Caco-2 (cell line): Measurements from ENCODE around the gene KIDINS220. TPM values are rescaled to one million over a fixed set of nuclear protein-coding genes. Genes with fewer than 3 reads are reported as not detected.
A peak's percentile ranks its signal among the peaks of the same experiment; 100 is the strongest.
"Not testable (repeated sequence)": the region's sequence is repeated elsewhere in the genome, so short reads cannot be mapped to it uniquely, and the experiment has no call there.

Source experiments
- BruUV-seq: library from RNA; stranded (reverse); fragments of 400-500 nt; replicated peaks from 2 replicates; lab custom pipeline; 2021; lab: Mats Ljungman, UMichigan
- CTCF ChIA-PET: fragments of 300-600 bp; sonication (Branson Sonifier 250); formaldehyde crosslinking; loops from one replicate; lab custom pipeline; 2022; ENCODE audit warnings: antibody characterized with exemption; lab: Charles Lee
- POLR2A ChIA-PET: fragments of 300-600 bp; sonication (Branson Sonifier 250); formaldehyde crosslinking; loops from one replicate; lab custom pipeline; 2022; ENCODE audit warnings: antibody characterized with exemption; lab: Charles Lee
- DNase-seq, 2 experiments: peaks; one replicate each; pipeline versions ENCODE4 v3.0.0 to v3.0.0-alpha.2; 2020 to 2022
- H3K27me3 ChIP-seq: replicated peaks from 2 replicates; pipeline ENCODE4 v1.6.0; 2011; ENCODE audit warnings: low read length; ENCODE audit not compliant: control insufficient read depth, insufficient read depth
- H3K36me3 ChIP-seq: 2 replicates; pipeline ENCODE4 v1.5.1; 2011; ENCODE audit warnings: low read length; ENCODE audit not compliant: control insufficient read depth, insufficient read depth
- H3K4me1 ChIP-seq: fragments of 250-450 bp; sonication (Bioruptor Pico); 2 replicates; pipeline ENCODE4 v1.5.1; 2020; ENCODE audit warnings: mild to moderate bottlenecking
- H3K4me3 ChIP-seq: 2 replicates; pipeline ENCODE4 v1.5.1; 2011; ENCODE audit warnings: low read depth, mild to moderate bottlenecking, control low read depth, low read length
- H3K9me3 ChIP-seq: fragments of 250-450 bp; sonication (Bioruptor Pico); 2 replicates; pipeline ENCODE4 v1.5.1; 2020; ENCODE audit warnings: mild to moderate bottlenecking, moderate library complexity
- H3K27ac Mint-ChIP-seq: one replicate; pipeline ENCODE4 v1.8.0; 2022; ENCODE audit warnings: mixed read lengths; ENCODE audit not compliant: unreplicated experiment
- H3K27me3 Mint-ChIP-seq: one replicate; pipeline ENCODE4 v1.8.0; 2022; ENCODE audit warnings: mixed read lengths; ENCODE audit not compliant: insufficient read depth, unreplicated experiment
- H3K36me3 Mint-ChIP-seq: one replicate; pipeline ENCODE4 v1.8.0; 2022; ENCODE audit warnings: mild to moderate bottlenecking, mixed read lengths; ENCODE audit not compliant: insufficient read depth, unreplicated experiment
- H3K4me1 Mint-ChIP-seq: one replicate; pipeline ENCODE4 v1.8.0; 2022; ENCODE audit warnings: low read depth, mixed read lengths; ENCODE audit not compliant: unreplicated experiment
- H3K4me3 Mint-ChIP-seq: one replicate; pipeline ENCODE4 v1.8.0; 2022; ENCODE audit warnings: mild to moderate bottlenecking, moderate library complexity, mixed read lengths; ENCODE audit not compliant: unreplicated experiment
- H3K9me3 Mint-ChIP-seq: one replicate; pipeline ENCODE4 v1.8.0; 2022; ENCODE audit warnings: mixed read lengths; ENCODE audit not compliant: unreplicated experiment
- intact Hi-C: fragments of 100-400 bp; cut with micrococcal nuclease; formaldehyde crosslinking; loops from one replicate; pipeline ENCODE4 v1.10.0; 2022; ENCODE audit not compliant: unreplicated experiment
- total RNA-seq: library from RNA; stranded (reverse); gene quantifications from 2 replicates; pipeline ENCODE4 v1.2.3, GENCODE V29; 2022
- TF ChIP-seq, protein P1 (sequence below), 2 experiments: fragments of 200-600 bp in 1 of 2; IDR thresholded peaks; 1 replicate in 1 of 2; 2 replicates in 1 of 2; pipeline versions ENCODE4 v1.5.1 to v1.8.0; 2011 to 2022; ENCODE audit warnings: antibody characterized with exemption in 1 of 2, control low read depth in 1 of 2, inconsistent platforms in 1 of 2, low read depth in 1 of 2, low read length in 1 of 2, mild to moderate bottlenecking in 1 of 2, moderate library complexity in 1 of 2; ENCODE audit not compliant: insufficient read depth in 1 of 2, severe bottlenecking in 1 of 2, unreplicated experiment in 1 of 2

Gene KIDINS220
- total RNA-seq, 1 experiment from 2014 or later, result 32.8 TPM

GRCh38 chr2:8737571-8738175 is 99.7 kb downstream of the KIDINS220 start:
- no peak overlapping the region for H3K27ac Mint-ChIP-seq
- POLR2A ChIA-PET, result no interaction called here
- Histone ChIP-seq H3K36me3 (no peaks in the 10 kb centered on the region), H3K4me3 (no peak overlapping the region), H3K4me1 (no peaks in the 10 kb centered on the region), H3K9me3 (no peaks in the 10 kb centered on the region), H3K27me3 (no peaks in the 10 kb centered on the region)
- CTCF ChIA-PET, result no interaction called here
- DNase-seq, result no peak
- H3K4me3 Mint-ChIP-seq, result no peak overlapping the region
- no TSS peak for BruUV-seq
- no peaks in the 10 kb centered on the region for H3K27me3 Mint-ChIP-seq
- H3K36me3 Mint-ChIP-seq, result peaks cover 14% of the 10 kb centered on the region
- H3K9me3 Mint-ChIP-seq, result no peaks in the 10 kb centered on the region
- intact Hi-C loops, result no loop called here
- H3K4me1 Mint-ChIP-seq, result no peaks in the 10 kb centered on the region
- TF ChIP-seq, protein P1, sequence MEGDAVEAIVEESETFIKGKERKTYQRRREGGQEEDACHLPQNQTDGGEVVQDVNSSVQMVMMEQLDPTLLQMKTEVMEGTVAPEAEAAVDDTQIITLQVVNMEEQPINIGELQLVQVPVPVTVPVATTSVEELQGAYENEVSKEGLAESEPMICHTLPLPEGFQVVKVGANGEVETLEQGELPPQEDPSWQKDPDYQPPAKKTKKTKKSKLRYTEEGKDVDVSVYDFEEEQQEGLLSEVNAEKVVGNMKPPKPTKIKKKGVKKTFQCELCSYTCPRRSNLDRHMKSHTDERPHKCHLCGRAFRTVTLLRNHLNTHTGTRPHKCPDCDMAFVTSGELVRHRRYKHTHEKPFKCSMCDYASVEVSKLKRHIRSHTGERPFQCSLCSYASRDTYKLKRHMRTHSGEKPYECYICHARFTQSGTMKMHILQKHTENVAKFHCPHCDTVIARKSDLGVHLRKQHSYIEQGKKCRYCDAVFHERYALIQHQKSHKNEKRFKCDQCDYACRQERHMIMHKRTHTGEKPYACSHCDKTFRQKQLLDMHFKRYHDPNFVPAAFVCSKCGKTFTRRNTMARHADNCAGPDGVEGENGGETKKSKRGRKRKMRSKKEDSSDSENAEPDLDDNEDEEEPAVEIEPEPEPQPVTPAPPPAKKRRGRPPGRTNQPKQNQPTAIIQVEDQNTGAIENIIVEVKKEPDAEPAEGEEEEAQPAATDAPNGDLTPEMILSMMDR (IDR thresholded peaks at IDR 0.05; ENCODE audit: insufficient read depth in 1 of 2, low read depth in 1 of 2, low read length in 1 of 2, severe bottlenecking in 1 of 2, unreplicated experiment in 1 of 2), result no peak

GRCh38 chr2:8732601-8733000 is 104.8 kb downstream of the KIDINS220 start:
- no peaks in the 10 kb centered on the region for H3K9me3 ChIP-seq
- H3K36me3 ChIP-seq, result no peaks in the 10 kb centered on the region; the same call in none of the 2 replicates
- TF ChIP-seq, protein P1 (IDR thresholded peaks at IDR 0.05; ENCODE audit: insufficient read depth in 1 of 2, low read depth in 1 of 2, low read length in 1 of 2, severe bottlenecking in 1 of 2, unreplicated experiment in 1 of 2), result no peak
- Mint-ChIP-seq H3K27me3 (no peaks in the 10 kb centered on the region), H3K4me3 (no peak overlapping the region), H3K4me1 (no peaks in the 10 kb centered on the region), H3K36me3 (peaks cover 30% of the 10 kb centered on the region), H3K27ac (no peak overlapping the region), H3K9me3 (no peaks in the 10 kb centered on the region)
- CTCF ChIA-PET, result no interaction called here
- BruUV-seq, result no TSS peak
- no peaks in the 10 kb centered on the region for H3K27me3 ChIP-seq
- no peaks in the 10 kb centered on the region for H3K4me1 ChIP-seq
- no peak for DNase-seq
- no peak overlapping the region for H3K4me3 ChIP-seq
- POLR2A ChIA-PET, result no interaction called here
- intact Hi-C loops, result no loop called here

GRCh38 chr2:8729939-8730338 is 107.5 kb downstream of the KIDINS220 start:
- BruUV-seq, result no TSS peak
- Histone ChIP-seq H3K9me3 (no peaks in the 10 kb centered on the region), H3K4me1 (no peaks in the 10 kb centered on the region), H3K4me3 (no peak overlapping the region), H3K36me3 (no peaks in the 10 kb centered on the region; the same call in none of the 2 replicates), H3K27me3 (no peaks in the 10 kb centered on the region)
- no peak overlapping the region for H3K27ac Mint-ChIP-seq
- intact Hi-C loops, result no loop called here
- no peaks in the 10 kb centered on the region for H3K4me1 Mint-ChIP-seq
- POLR2A ChIA-PET, result no interaction called here
- no peaks in the 10 kb centered on the region for H3K9me3 Mint-ChIP-seq
- peaks cover 30% of the 10 kb centered on the region for H3K36me3 Mint-ChIP-seq
- no peak for DNase-seq
- CTCF ChIA-PET, result no interaction called here
- no peaks in the 10 kb centered on the region for H3K27me3 Mint-ChIP-seq
- no peak overlapping the region for H3K4me3 Mint-ChIP-seq
- TF ChIP-seq, protein P1 (IDR thresholded peaks at IDR 0.05; ENCODE audit: insufficient read depth in 1 of 2, low read depth in 1 of 2, low read length in 1 of 2, severe bottlenecking in 1 of 2, unreplicated experiment in 1 of 2), result no peak

GRCh38 chr2:8729101-8729500 is 108.3 kb downstream of the KIDINS220 start:
- DNase-seq, H3K4me1 ChIP-seq, CTCF ChIA-PET, H3K9me3 Mint-ChIP-seq, H3K27me3 ChIP-seq, H3K4me3 Mint-ChIP-seq, H3K4me3 ChIP-seq, H3K9me3 ChIP-seq, H3K36me3 ChIP-seq, intact Hi-C loops, H3K27me3 Mint-ChIP-seq, H3K27ac Mint-ChIP-seq, H3K4me1 Mint-ChIP-seq, POLR2A ChIA-PET: not testable (repeated sequence)
- H3K36me3 Mint-ChIP-seq, result peaks cover 30% of the 10 kb centered on the region
- BruUV-seq, result TSS peak; percentile 22
